Osteocyte (in vitro differentiated cells): ENCODE measurements around the gene LPIN1. TPM values are rescaled to one million over a fixed set of nuclear protein-coding genes. Genes with fewer than 3 reads are reported as not detected.

ENCODE experiments used
- DNase-seq: peaks from one replicate; pipeline ENCODE4 v3.0.0; 2021; ENCODE audit warnings: mixed read lengths; ENCODE audit not compliant: unreplicated experiment; ENCODE audit errors: extremely low spot score
- H3K27ac Mint-ChIP-seq: one replicate; pipeline ENCODE4 v1.8.0; 2021; ENCODE audit warnings: mild to moderate bottlenecking, mixed read lengths; ENCODE audit not compliant: unreplicated experiment
- H3K27me3 Mint-ChIP-seq: one replicate; pipeline ENCODE4 v1.8.0; 2021; ENCODE audit warnings: mixed read lengths; ENCODE audit not compliant: unreplicated experiment
- H3K36me3 Mint-ChIP-seq: one replicate; pipeline ENCODE4 v1.8.0; 2021; ENCODE audit warnings: mixed read lengths; ENCODE audit not compliant: unreplicated experiment
- H3K4me1 Mint-ChIP-seq: one replicate; pipeline ENCODE4 v1.8.0; 2021; ENCODE audit warnings: mixed read lengths; ENCODE audit not compliant: unreplicated experiment
- H3K4me3 Mint-ChIP-seq: one replicate; pipeline ENCODE4 v1.8.0; 2021; ENCODE audit warnings: mild to moderate bottlenecking, moderate library complexity, mixed read lengths; ENCODE audit not compliant: unreplicated experiment
- H3K9me3 Mint-ChIP-seq: one replicate; pipeline ENCODE4 v1.8.0; 2021; ENCODE audit warnings: mixed read lengths; ENCODE audit not compliant: unreplicated experiment
- CTCF ChIP-seq: fragments of 200-600 bp; sonication (generic); IDR thresholded peaks from 2 replicates; pipeline ENCODE4 v1.5.0; 2021; ENCODE audit warnings: antibody characterized with exemption, mild to moderate bottlenecking, moderate library complexity
- total RNA-seq: library from RNA; stranded (reverse); gene quantifications from 2 replicates; pipeline ENCODE4 v1.2.1, GENCODE V29; 2021

The LPIN1 gene
- total RNA-seq, 1 donor from 2014 or later, result 26.7 TPM

DNA sequence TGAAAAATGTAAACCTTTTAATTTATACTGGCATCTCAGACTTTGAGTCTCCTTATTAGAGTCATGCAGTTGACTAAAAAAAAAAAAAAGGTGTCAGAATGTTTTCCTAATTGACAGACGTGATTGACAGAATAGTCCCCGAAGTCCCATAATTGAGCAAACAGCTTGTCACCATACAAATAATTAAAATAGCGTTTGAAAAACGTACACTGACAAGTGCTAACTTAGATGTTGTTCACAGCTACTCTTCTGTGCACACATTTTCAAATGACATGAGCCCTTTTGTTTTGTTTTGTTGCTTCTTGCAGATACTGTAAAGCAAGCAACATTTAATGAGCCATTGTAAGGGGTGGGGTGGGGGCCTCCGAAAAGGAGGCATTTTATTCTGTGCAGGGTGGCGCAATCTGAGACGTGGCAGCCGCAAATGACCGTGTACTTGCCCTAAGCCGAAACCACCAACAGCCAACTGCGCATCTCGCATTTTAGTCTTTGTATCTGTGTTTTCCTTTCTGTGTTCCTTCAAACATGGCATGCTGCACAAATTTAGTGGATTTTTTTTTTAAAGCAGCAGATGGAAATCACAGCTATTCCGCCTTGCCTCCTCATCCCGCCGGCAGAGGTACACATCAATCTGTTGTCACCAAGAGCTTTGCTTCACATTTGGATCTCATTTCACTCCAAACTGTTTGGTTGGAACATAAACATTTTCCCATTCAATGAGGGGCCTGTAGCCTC, 52.4 kb downstream of the LPIN1 start:
- Mint-ChIP-seq H3K27ac (no peak overlapping the region), H3K9me3 (no peaks in the 10 kb centered on the region), H3K4me1 (no peaks in the 10 kb centered on the region), H3K27me3 (no peaks in the 10 kb centered on the region), H3K36me3 (peaks cover 56% of the 10 kb centered on the region), H3K4me3 (no peak overlapping the region)
- no peak for TF ChIP-seq CTCF
- DNase-seq, result peak; percentile 11

DNA sequence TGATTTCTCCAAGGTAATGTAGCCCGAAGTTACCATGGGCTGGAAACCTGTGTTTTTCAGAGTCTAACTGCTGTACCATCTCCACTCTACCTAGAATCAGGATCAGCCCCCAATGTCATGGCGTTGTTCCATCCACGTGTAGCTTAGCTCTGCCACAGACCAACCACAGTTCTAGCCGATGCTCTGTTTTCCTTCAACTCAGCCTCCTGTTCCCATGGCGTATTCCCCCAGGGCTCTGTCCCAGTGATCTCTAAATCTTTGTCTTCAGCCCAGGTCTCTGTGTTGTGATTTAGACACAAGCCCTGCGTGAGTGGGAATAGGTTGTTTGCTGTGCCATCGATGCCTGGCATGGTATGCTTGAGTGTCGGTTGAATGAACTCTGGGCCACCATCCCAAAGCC, 53.4 kb downstream of the LPIN1 start:
- Mint-ChIP-seq H3K27me3 (no peaks in the 10 kb centered on the region), H3K36me3 (peaks cover 57% of the 10 kb centered on the region), H3K4me1 (no peaks in the 10 kb centered on the region), H3K9me3 (no peaks in the 10 kb centered on the region), H3K4me3 (no peak overlapping the region), H3K27ac (no peak overlapping the region)
- TF ChIP-seq CTCF, result no peak
- DNase-seq, result peak; percentile 17

DNA sequence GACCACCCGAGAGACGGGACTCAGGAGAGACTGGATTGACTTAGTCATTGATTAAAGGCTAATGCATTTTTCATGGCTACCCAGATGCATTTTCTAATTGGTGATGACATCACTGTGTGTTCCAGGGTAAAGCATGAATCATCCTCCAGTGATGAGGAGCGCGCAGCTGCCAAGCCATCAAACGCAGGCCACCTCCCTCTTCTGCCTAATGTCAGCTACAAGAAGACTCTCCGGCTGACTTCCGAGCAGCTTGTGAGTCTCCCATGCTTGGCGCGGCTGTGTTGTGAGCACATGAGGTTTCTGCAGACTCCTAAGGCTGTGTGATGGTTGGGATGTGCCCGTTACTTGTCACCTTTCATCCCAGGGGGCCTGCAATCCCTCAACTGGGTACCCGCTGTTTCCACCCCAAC, 56.4 kb downstream of the LPIN1 start:
- Mint-ChIP-seq H3K4me1 (no peaks in the 10 kb centered on the region), H3K4me3 (no peak overlapping the region)
- no peak for TF ChIP-seq CTCF

DNA sequence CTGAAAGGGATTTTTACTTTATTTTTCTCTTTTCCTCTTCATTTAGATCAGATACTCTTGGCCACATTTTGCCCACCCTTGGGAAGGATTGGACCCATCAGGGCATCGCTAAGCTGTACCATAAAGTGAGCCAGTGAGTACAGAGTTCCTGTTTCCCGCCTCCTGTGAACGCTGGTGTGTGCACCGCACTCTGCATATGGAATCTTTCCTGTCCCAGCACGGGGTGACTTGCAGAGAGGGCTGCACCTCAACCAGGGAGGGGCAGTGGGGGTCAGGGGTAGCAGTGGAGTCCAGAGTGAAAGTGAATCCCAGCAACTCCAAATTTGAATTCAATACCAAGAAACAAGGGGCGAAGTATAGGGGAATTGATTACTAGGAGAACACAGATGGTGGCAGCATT, 58.6 kb downstream of the LPIN1 start:
- H3K27ac Mint-ChIP-seq, result no peak overlapping the region
- no peak for TF ChIP-seq CTCF
- no peaks in the 10 kb centered on the region for H3K4me1 Mint-ChIP-seq
- H3K27me3 Mint-ChIP-seq, result no peaks in the 10 kb centered on the region
- DNase-seq, result no peak
- peaks cover 51% of the 10 kb centered on the region for H3K36me3 Mint-ChIP-seq
- H3K9me3 Mint-ChIP-seq, result no peaks in the 10 kb centered on the region
- no peak overlapping the region for H3K4me3 Mint-ChIP-seq

More for the DNA sequence above, 56.4 kb downstream of the LPIN1 start:
- Mint-ChIP-seq H3K9me3 (no peaks in the 10 kb centered on the region), H3K36me3 (peaks cover 59% of the 10 kb centered on the region), H3K27ac (no peak overlapping the region), H3K27me3 (no peaks in the 10 kb centered on the region)
- no peak for DNase-seq

DNA sequence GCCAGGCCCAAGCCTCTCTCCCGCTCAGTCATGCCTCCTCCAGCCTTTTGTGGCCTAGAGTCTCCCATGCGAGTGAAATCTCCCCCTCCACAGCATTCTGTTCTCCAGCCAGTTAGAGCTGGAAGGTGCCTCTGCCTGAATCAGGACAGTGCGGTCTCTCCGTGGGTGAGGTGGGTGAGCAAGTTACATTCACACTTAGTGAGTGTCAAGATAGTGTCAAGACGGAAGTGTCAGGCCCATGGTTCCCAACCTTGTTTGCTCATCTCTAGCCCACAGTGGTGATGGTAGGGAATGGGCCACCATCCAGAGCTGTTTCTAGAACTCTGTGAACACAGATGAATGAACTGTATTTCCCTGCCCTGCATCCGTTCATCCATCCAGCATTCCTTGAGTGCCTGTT, 59.5 kb downstream of the LPIN1 start:
- no peak for DNase-seq
- Mint-ChIP-seq H3K27ac (no peak overlapping the region), H3K27me3 (no peaks in the 10 kb centered on the region), H3K36me3 (peaks cover 54% of the 10 kb centered on the region), H3K4me1 (no peaks in the 10 kb centered on the region), H3K9me3 (no peaks in the 10 kb centered on the region), H3K4me3 (no peak overlapping the region)
- no peak for TF ChIP-seq CTCF
